A673 (cell line): ENCODE results near the gene ZNF134. TPM values are rescaled to one million over a fixed set of nuclear protein-coding genes. Genes with fewer than 3 reads are reported as not detected.
A peak's percentile ranks its signal among the peaks of the same experiment; 100 is the strongest.

Source experiments
- BruUV-seq: library from RNA; stranded (reverse); fragments of 400-500 nt; replicated peaks from 2 replicates; lab custom pipeline; 2021; lab: Mats Ljungman, UMichigan
- CTCF ChIA-PET: fragments of 300-600 bp; sonication (Branson Sonifier 250); formaldehyde crosslinking; loops from one replicate; lab custom pipeline; 2022; ENCODE audit warnings: antibody characterized with exemption; lab: Charles Lee
- POLR2A ChIA-PET: fragments of 300-600 bp; sonication (Branson Sonifier 250); formaldehyde crosslinking; loops from one replicate; lab custom pipeline; 2022; ENCODE audit warnings: antibody characterized with exemption; ENCODE audit not compliant: low non-redundant PET; lab: Charles Lee
- DNase-seq: peaks from one replicate; pipeline ENCODE4 v3.0.0-alpha.2; 2015; ENCODE audit warnings: low spot score
- H3K27ac ChIP-seq: fragments of 200-600 bp; sonication (generic); 2 replicates; pipeline ENCODE4 v1.5.1; 2016; ENCODE audit warnings: mixed run types, low read depth, mild to moderate bottlenecking, mixed read lengths, antibody characterized with exemption, low read length; ENCODE audit not compliant: poor library complexity, severe bottlenecking
- H3K27me3 ChIP-seq: fragments of 200-600 bp; sonication (generic); replicated peaks from 2 replicates; pipeline ENCODE4 v1.6.1; 2017; ENCODE audit warnings: mixed run types, low read depth, mild to moderate bottlenecking, mixed read lengths, antibody characterized with exemption, low read length; ENCODE audit not compliant: insufficient read depth, poor library complexity
- H3K36me3 ChIP-seq: fragments of 200-600 bp; sonication (generic); 2 replicates; pipeline ENCODE4 v1.6.1; 2016; ENCODE audit warnings: mixed run types, mild to moderate bottlenecking, mixed read lengths, antibody characterized with exemption, low read length; ENCODE audit not compliant: insufficient read depth, poor library complexity, severe bottlenecking
- H3K4me1 ChIP-seq: fragments of 200-600 bp; sonication (generic); 2 replicates; pipeline ENCODE4 v1.6.1; 2017; ENCODE audit warnings: mixed run types, mild to moderate bottlenecking, mixed read lengths, antibody characterized with exemption, low read length; ENCODE audit not compliant: insufficient read depth, poor library complexity, severe bottlenecking
- H3K4me3 ChIP-seq: fragments of 200-600 bp; sonication (generic); 2 replicates; pipeline ENCODE4 v1.5.1; 2016; ENCODE audit warnings: low read depth, mixed run types, mild to moderate bottlenecking, mixed read lengths, low read length; ENCODE audit not compliant: poor library complexity, severe bottlenecking
- H3K9me3 ChIP-seq: fragments of 200-600 bp; sonication (generic); 2 replicates; pipeline ENCODE4 v1.6.1; 2016; ENCODE audit warnings: mixed run types, low read depth, mild to moderate bottlenecking, mixed read lengths, antibody characterized with exemption, low read length; ENCODE audit not compliant: poor library complexity, severe bottlenecking
- EZH2 ChIP-seq: fragments of 200-600 bp; sonication (generic); IDR thresholded peaks from 2 replicates; pipeline ENCODE4 v1.6.1; 2017; ENCODE audit warnings: borderline replicate concordance, low read depth, mild to moderate bottlenecking, mixed read lengths, antibody characterized with exemption, low read length; ENCODE audit not compliant: poor library complexity, severe bottlenecking
- intact Hi-C: fragments of 100-400 bp; cut with micrococcal nuclease; formaldehyde crosslinking; loops from one replicate; pipeline ENCODE4 v1.10.0; 2022; ENCODE audit not compliant: unreplicated experiment
- total RNA-seq: library from RNA; stranded (reverse); gene quantifications from 2 replicates; pipeline ENCODE4 v1.2.3, GENCODE V29; 2021
- TF ChIP-seq, protein P1 (sequence below): fragments of 300-800, 200-600 bp; sonication (generic); conservative IDR thresholded peaks from 2 replicates; pipeline ENCODE4 v1.5.1; 2017; ENCODE audit warnings: low read depth, mild to moderate bottlenecking, antibody characterized with exemption, low read length, moderate library complexity, mixed read lengths

ZNF134 gene
- total RNA-seq, 1 experiment from 2014 or later: 24.7 TPM

DNA sequence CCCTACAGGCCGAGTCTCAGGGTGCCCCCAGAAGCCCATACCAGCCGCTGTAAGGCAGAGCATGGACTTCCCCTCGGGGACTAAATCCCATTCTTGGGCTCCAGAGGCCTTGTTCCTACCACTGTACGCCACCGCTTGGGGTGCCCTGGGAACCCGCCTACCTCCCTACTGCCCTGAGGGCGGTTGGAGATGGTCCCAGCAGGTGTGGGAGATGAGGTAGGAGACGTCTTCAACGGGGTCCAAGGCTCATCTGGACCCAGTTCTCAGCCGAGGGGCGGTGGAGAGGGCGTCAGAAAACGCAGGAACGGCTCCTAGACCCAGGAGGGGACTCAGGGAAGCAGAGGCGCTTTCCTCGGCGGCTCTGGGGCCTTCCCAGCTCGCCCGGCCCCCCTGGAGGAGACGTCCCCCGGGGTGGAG is 30.9 kb upstream of the ZNF134 start:
- TF ChIP-seq, protein P1, sequence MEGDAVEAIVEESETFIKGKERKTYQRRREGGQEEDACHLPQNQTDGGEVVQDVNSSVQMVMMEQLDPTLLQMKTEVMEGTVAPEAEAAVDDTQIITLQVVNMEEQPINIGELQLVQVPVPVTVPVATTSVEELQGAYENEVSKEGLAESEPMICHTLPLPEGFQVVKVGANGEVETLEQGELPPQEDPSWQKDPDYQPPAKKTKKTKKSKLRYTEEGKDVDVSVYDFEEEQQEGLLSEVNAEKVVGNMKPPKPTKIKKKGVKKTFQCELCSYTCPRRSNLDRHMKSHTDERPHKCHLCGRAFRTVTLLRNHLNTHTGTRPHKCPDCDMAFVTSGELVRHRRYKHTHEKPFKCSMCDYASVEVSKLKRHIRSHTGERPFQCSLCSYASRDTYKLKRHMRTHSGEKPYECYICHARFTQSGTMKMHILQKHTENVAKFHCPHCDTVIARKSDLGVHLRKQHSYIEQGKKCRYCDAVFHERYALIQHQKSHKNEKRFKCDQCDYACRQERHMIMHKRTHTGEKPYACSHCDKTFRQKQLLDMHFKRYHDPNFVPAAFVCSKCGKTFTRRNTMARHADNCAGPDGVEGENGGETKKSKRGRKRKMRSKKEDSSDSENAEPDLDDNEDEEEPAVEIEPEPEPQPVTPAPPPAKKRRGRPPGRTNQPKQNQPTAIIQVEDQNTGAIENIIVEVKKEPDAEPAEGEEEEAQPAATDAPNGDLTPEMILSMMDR: no peak
- no peak for TF ChIP-seq EZH2
- POLR2A ChIA-PET: no interaction called here
- CTCF ChIA-PET: no interaction called here

DNA sequence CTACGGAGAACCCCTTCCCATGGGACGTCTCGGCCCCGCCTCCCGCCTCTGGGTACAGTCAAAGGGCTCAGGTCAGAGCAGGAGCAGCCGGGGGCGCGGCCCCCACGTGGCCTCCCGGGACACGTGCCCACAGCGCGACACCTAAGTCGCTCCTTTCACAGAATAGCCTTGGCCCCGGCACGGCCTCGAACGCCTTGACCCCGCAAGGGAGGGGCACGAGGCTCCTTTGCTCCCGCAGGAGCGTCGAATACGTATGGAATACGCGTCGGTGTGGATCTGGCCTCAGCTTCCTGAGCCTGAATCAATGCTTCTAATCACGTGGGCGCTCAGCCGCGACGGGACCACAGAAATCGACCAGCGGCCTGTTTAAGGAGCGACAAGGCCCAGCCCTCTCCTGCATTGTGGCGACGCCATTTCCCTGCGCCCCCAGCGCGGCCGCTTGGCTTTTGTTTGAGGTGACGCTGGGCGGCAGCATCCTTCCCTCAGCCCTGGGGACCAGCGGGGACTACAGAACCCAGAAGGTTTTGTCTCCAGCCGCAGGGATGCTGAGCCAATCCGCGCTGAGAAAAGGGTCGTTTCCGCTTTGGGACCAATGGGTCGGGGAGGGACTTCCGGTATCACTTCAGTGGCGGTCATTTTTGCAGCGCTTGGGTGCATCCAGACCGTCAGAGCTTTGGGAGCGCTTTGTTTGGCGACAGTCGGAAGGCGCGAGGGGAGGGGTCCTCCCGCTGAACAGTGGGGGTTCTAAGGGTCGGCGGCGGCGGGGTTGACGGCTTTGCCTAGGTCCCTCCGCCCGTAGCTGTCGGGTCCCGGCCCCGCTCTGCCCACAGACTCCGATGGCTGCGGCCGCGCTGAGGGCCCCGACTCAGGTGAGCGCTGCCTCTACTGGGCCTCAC is 30.3 kb upstream of the ZNF134 start, which contains the start of gene ZIK1:
Gene ZIK1 (plus strand): TSS at position 625 of the 896 bp plus-strand sequence. CDS start 212 bp downstream, at position 837.
- Histone ChIP-seq H3K27me3 (no peaks in the 10 kb centered on the region), H3K4me1 (no peaks in the 10 kb centered on the region), H3K36me3 (peaks cover 11% of the 10 kb centered on the region), H3K27ac (no peak within 1 kb of the TSS), H3K4me3 (peak within 1 kb of the TSS; percentile 62), H3K9me3 (peaks cover 49% of the 10 kb centered on the region)
- DNase-seq: peak; percentile 98
- no TSS peak for BruUV-seq
- POLR2A ChIA-PET: no interaction called here
- no peak for TF ChIP-seq EZH2
- TF ChIP-seq, protein P1: peak; percentile 33
- CTCF ChIA-PET: no interaction called here
- intact Hi-C loops: no loop called here

More for the DNA sequence above, 30.9 kb upstream of the ZNF134 start:
- H3K4me3 ChIP-seq: peak overlapping the region; percentile 62
- peaks cover 43% of the 10 kb centered on the region for H3K9me3 ChIP-seq
- no peak for DNase-seq
- H3K27ac ChIP-seq: no peak overlapping the region
- no peaks in the 10 kb centered on the region for H3K27me3 ChIP-seq
- no TSS peak for BruUV-seq
- no peaks in the 10 kb centered on the region for H3K4me1 ChIP-seq
- peaks cover 8% of the 10 kb centered on the region for H3K36me3 ChIP-seq
- intact Hi-C loops: no loop called here

DNA sequence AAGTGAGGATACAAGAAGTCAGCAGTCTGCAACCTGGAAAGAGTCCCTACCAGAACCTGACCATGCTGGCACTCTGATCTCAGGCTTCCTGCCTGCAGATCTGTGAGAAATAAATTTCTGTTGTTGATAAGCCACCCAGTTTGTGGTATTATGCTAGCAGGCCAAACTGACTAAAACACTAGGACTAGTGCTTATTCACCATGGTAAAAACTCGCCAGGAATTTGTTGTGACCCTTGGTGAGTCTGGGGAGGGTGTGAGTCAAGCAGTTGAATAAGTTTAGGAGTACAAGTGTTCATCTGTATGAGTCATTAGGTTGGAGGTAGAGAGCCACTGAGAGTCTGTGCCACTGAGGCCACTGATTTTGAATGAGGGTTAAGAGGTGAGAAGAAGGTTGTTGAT is 26.5 kb upstream of the ZNF134 start:
- TF ChIP-seq, protein P1: no peak
- TF ChIP-seq EZH2: no peak
- ChIA-PET POLR2A (no interaction called here), CTCF (no interaction called here)
- Histone ChIP-seq H3K4me3 (no peak overlapping the region), H3K4me1 (no peaks in the 10 kb centered on the region), H3K9me3 (peaks cover 76% of the 10 kb centered on the region), H3K36me3 (peaks cover 45% of the 10 kb centered on the region), H3K27me3 (no peaks in the 10 kb centered on the region), H3K27ac (no peak overlapping the region)
- intact Hi-C loops: no loop called here
- no peak for DNase-seq
- no TSS peak for BruUV-seq
